ENCODE data around the gene TCF3.

- TF ChIP-seq EZH2 (IDR thresholded peaks at IDR 0.05) (no peak), ZNF274 (IDR thresholded peaks at IDR 0.05; ENCODE audit: low read depth, low read length) (no peak), CTCF (IDR thresholded peaks at IDR 0.05 in 2 of 3, conservative IDR thresholded peaks at IDR 0.05 in 1 of 3; ENCODE audit: borderline replicate concordance in 1 of 3, insufficient read depth in 1 of 3, low read depth in 2 of 3, low read length in 2 of 3) (no peak), ZBTB33 (IDR thresholded peaks at IDR 0.05; ENCODE audit: extremely low read depth, insufficient replicate concordance, low read length) (no peak), POLR2A (IDR thresholded peaks at IDR 0.05; ENCODE audit: borderline replicate concordance, extremely low read depth, insufficient read depth, insufficient read length) (no peak), POLR2AphosphoS5 (IDR thresholded peaks at IDR 0.05; ENCODE audit: low read depth, low read length) (no peak), REST (IDR thresholded peaks at IDR 0.05; ENCODE audit: low read depth) (no peak), SIN3A (IDR thresholded peaks at IDR 0.05; ENCODE audit: low read depth) (no peak), MAX (IDR thresholded peaks at IDR 0.05) (no peak), FOSL1 (IDR thresholded peaks at IDR 0.05; ENCODE audit: low read depth) (no peak), YY1 (IDR thresholded peaks at IDR 0.05; ENCODE audit: extremely low read depth, insufficient replicate concordance, low read depth, low read length) (no peak)
Observed at GRCh38 chr19:1580957-1581356, 71.5 kb downstream of the TCF3 start.

Data from HCT116 (cell line).